ENCODE results near the gene CTF1. TPM values are rescaled to one million over a fixed set of nuclear protein-coding genes. Genes with fewer than 3 reads are reported as not detected.

The CTF1 gene
- total and polyA plus RNA-seq, 10 of the 15 experiments (the other 5 are each of a cell fraction or from before 2014, with no cell fraction given), result 0.04 to 0.46 (median 0.11) TPM; not detected in 3

GRCh38 chr16:30902029-30902972 is 5.9 kb downstream of the CTF1 start (continued):
- TF ChIP-seq IKZF1 (conservative IDR thresholded peaks at IDR 0.05) (peak; percentile 55; the same call in 1 of the 2 replicates), NR2C1 (IDR thresholded peaks at IDR 0.05) (no peak), BACH1 (IDR thresholded peaks at IDR 0.05; ENCODE audit: borderline replicate concordance) (0 out of 2 replicates have a peak, but pooled peaks have one; percentile 65), SIN3A (IDR thresholded peaks at IDR 0.05; ENCODE audit: low read depth, low read length) (peak; percentile 42; the same call in 1 of the 2 replicates), YY1 (IDR thresholded peaks at IDR 0.05; ENCODE audit: low read depth, low read length) (peak; percentile 47; the same call in 1 of the 2 replicates), IRF3 (IDR thresholded peaks at IDR 0.05) (no peak), CEBPB (IDR thresholded peaks at IDR 0.05; ENCODE audit: borderline replicate concordance in 1 of 2, low read depth in 2 of 2, low read length in 2 of 2) (no peak), EED (IDR thresholded peaks at IDR 0.05; ENCODE audit: low read depth) (no peak), CTCF (IDR thresholded peaks at IDR 0.05 in 2 of 3, conservative IDR thresholded peaks at IDR 0.05 in 1 of 3; ENCODE audit: control insufficient read depth in 2 of 3, extremely low read depth in 1 of 3, insufficient read depth in 1 of 3, low read depth in 3 of 3, low read length in 3 of 3) (peak; percentile 14 to 59 (median 37); a peak in 3 of 6 replicates), EZH2 (IDR thresholded peaks at IDR 0.05; ENCODE audit: borderline replicate concordance, control insufficient read depth, low read depth, low read length) (no peak), SMC3 (IDR thresholded peaks at IDR 0.05; ENCODE audit: borderline replicate concordance, low read length) (peak; percentile 19; the same call in 1 of the 2 replicates), NFIC (IDR thresholded peaks at IDR 0.05; ENCODE audit: low read depth, low read length) (no peak), LARP7 (IDR thresholded peaks at IDR 0.05) (0 out of 2 replicates have a peak, but pooled peaks have one; percentile 66), CREM (IDR thresholded peaks at IDR 0.05; ENCODE audit: low read depth) (no peak), DPF2 (IDR thresholded peaks at IDR 0.05) (0 out of 2 replicates have a peak, but pooled peaks have one; percentile 39), GATAD2B (conservative IDR thresholded peaks at IDR 0.05; ENCODE audit: low read depth) (peak; percentile 75), MXI1 (IDR thresholded peaks at IDR 0.05; ENCODE audit: low read depth, low read length) (peak; percentile 51; the same call in 1 of the 2 replicates), BHLHE40 (IDR thresholded peaks at IDR 0.05; ENCODE audit: borderline replicate concordance in 1 of 2, low read depth in 2 of 2, low read length in 1 of 2) (peak; percentile 10 to 91; a peak in 2 of 4 replicates), NR2F1 (conservative IDR thresholded peaks at IDR 0.05) (peak; percentile 63), MLLT1 (IDR thresholded peaks at IDR 0.05) (peak; percentile 63; the same call in 1 of the 2 replicates), SMARCA5 (IDR thresholded peaks at IDR 0.05) (peak; percentile 90)

Data from GM12878 (cell line).